Chondrocyte (in vitro differentiated cells): ENCODE results near the gene MYH14. TPM values are rescaled to one million over a fixed set of nuclear protein-coding genes. Genes with fewer than 3 reads are reported as not detected.

ENCODE experiments used
- DNase-seq: peaks from one replicate; pipeline ENCODE4 v3.0.0; 2021; ENCODE audit warnings: mixed read lengths, low spot score
- H3K27ac Mint-ChIP-seq: one replicate; pipeline ENCODE4 v1.8.0; 2021; ENCODE audit warnings: mild to moderate bottlenecking, moderate library complexity, mixed read lengths; ENCODE audit not compliant: unreplicated experiment
- H3K27me3 Mint-ChIP-seq: 2 replicates; pipeline ENCODE4 v1.8.0; 2021; ENCODE audit warnings: low read depth, mixed read lengths
- H3K36me3 Mint-ChIP-seq: 2 replicates; pipeline ENCODE4 v1.8.0; 2021; ENCODE audit warnings: low read depth, mixed read lengths
- H3K4me1 Mint-ChIP-seq: 2 replicates; pipeline ENCODE4 v1.8.0; 2021; ENCODE audit warnings: low read depth, mild to moderate bottlenecking, mixed read lengths
- H3K4me3 Mint-ChIP-seq: one replicate; pipeline ENCODE4 v1.8.0; 2021; ENCODE audit warnings: mild to moderate bottlenecking, moderate library complexity, mixed read lengths; ENCODE audit not compliant: unreplicated experiment
- H3K9me3 Mint-ChIP-seq: 2 replicates; pipeline ENCODE4 v1.8.0; 2021; ENCODE audit warnings: low read depth, mixed read lengths
- total RNA-seq: library from RNA; stranded (reverse); gene quantifications from 3 replicates; pipeline ENCODE4 v1.2.1, GENCODE V29; 2021
- TF ChIP-seq, protein P1 (sequence below): fragments of 200-600 bp; sonication (generic); IDR thresholded peaks from 2 replicates; pipeline ENCODE4 v1.5.0; 2021; ENCODE audit warnings: antibody characterized with exemption, mild to moderate bottlenecking, moderate library complexity

MYH14 gene
- total RNA-seq, 1 donor from 2014 or later = 10.2 TPM

DNA sequence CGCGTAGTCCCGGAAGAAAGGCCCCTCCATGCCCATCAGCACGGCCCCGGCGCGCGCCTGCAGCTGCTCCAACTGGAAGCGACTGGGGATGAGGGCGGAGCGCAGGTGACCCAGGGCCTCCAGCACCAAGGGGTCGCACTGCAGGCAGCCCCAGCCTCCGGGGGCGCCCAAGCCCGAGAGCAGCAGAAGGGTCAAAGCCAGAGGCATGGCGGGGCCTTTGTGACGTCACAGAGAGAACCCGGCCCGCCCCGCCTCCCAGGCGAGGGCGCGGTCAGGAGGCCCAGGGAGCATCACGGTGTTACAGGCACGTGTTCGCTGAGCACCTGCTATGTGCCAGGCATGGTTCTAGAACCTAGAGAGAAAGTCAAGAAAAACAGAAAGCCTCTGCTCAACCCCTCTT lies 40.4 kb upstream of the MYH14 start, which contains the start of gene IZUMO2:
TSS of gene IZUMO2 (minus strand) at position 294 of the 400 bp plus-strand sequence. CDS start at position 207, 87 bp downstream.
- TF ChIP-seq, protein P1, sequence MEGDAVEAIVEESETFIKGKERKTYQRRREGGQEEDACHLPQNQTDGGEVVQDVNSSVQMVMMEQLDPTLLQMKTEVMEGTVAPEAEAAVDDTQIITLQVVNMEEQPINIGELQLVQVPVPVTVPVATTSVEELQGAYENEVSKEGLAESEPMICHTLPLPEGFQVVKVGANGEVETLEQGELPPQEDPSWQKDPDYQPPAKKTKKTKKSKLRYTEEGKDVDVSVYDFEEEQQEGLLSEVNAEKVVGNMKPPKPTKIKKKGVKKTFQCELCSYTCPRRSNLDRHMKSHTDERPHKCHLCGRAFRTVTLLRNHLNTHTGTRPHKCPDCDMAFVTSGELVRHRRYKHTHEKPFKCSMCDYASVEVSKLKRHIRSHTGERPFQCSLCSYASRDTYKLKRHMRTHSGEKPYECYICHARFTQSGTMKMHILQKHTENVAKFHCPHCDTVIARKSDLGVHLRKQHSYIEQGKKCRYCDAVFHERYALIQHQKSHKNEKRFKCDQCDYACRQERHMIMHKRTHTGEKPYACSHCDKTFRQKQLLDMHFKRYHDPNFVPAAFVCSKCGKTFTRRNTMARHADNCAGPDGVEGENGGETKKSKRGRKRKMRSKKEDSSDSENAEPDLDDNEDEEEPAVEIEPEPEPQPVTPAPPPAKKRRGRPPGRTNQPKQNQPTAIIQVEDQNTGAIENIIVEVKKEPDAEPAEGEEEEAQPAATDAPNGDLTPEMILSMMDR = no peak
- no peak for DNase-seq
- Mint-ChIP-seq H3K36me3 (no peaks in the 10 kb centered on the region), H3K4me1 (no peaks in the 10 kb centered on the region), H3K9me3 (no peaks in the 10 kb centered on the region), H3K4me3 (no peak within 1 kb of the TSS), H3K27ac (no peak within 1 kb of the TSS), H3K27me3 (peaks cover 5% of the 10 kb centered on the region)

- Mint-ChIP-seq H3K27ac (no peak overlapping the region), H3K36me3 (no peaks in the 10 kb centered on the region), H3K4me3 (no peak overlapping the region), H3K9me3 (no peaks in the 10 kb centered on the region), H3K4me1 (no peaks in the 10 kb centered on the region), H3K27me3 (no peaks in the 10 kb centered on the region)
- no peak for DNase-seq
- TF ChIP-seq, protein P1 = no peak
Measured at GRCh38 chr19:50167314-50167721, 36.1 kb upstream of the MYH14 start.

DNA sequence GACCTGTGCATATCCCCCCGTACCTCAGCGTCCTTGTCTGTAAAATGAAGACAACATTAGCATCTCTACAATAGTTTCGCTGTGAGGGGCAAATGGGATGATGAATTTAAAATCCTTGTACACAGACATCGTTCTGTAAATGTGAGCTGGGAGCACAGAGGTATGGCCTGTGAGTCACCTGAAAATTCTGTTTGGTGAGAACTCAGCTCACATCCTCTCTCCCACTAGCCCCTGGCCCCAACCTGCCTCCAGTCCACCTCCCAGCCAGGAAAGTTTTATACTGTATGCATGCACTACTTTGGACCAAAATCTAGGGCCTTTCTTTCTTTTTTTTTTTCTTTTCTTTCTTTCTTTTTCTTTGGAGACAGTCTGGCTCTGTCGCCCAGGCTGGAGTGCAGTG lies 31.7 kb upstream of the MYH14 start:
- Mint-ChIP-seq H3K4me3 (no peak overlapping the region), H3K27me3 (no peaks in the 10 kb centered on the region), H3K27ac (no peak overlapping the region), H3K4me1 (no peaks in the 10 kb centered on the region), H3K9me3 (no peaks in the 10 kb centered on the region), H3K36me3 (no peaks in the 10 kb centered on the region)
- TF ChIP-seq, protein P1 = no peak
- no peak for DNase-seq

DNA sequence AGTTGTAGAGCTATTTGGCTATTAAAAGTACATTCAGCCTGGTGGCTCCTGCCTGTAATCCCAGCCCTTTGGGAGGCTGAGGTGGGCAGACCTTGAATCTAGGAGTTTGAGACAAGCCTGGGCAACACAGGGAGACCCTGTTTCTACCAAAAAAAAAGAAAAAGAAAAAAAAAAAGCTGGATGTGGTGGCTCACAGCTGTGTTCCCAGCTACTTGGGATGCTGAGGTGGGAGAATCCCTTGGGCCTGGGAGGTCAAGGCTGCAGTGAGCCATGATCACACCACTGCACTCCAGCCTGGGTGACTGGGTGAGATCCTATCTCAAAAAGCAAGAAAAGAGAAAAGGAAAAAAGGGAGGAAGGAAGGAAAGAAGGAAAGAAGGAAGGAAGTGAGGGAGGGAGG lies 30.7 kb upstream of the MYH14 start:
- Mint-ChIP-seq H3K27me3 (no peaks in the 10 kb centered on the region), H3K9me3 (no peaks in the 10 kb centered on the region), H3K4me1 (no peaks in the 10 kb centered on the region), H3K36me3 (no peaks in the 10 kb centered on the region), H3K27ac (no peak overlapping the region), H3K4me3 (no peak overlapping the region)
- TF ChIP-seq, protein P1 = no peak
- no peak for DNase-seq

GRCh38 chr19:50173127-50173526 lies 30.3 kb upstream of the MYH14 start:
- H3K4me1 Mint-ChIP-seq = no peaks in the 10 kb centered on the region
- TF ChIP-seq, protein P1 = no peak
- no peaks in the 10 kb centered on the region for H3K9me3 Mint-ChIP-seq

More at GRCh38 chr19:50173127-50173526, 30.3 kb upstream of the MYH14 start:
- H3K4me3 Mint-ChIP-seq = no peak overlapping the region
- H3K27ac Mint-ChIP-seq = no peak overlapping the region
- no peaks in the 10 kb centered on the region for H3K27me3 Mint-ChIP-seq
- no peaks in the 10 kb centered on the region for H3K36me3 Mint-ChIP-seq
- DNase-seq = no peak
